Psoas muscle (tissue), 8 donors: ENCODE measurements around the gene TSHZ2. TPM values are rescaled to one million over a fixed set of nuclear protein-coding genes. Genes with fewer than 3 reads are reported as not detected.

ENCODE experiments used
- ATAC-seq, 4 donors: fragments of 200-7000 bp; cut with Tn5 transposase; one replicate each; pipeline ENCODE4 v1.9.1; 2020; ENCODE audit warnings: moderate library complexity in 3 of 4, mild to moderate bottlenecking in 2 of 4
- DNase-seq, 2 donors: peaks; one replicate each; pipeline ENCODE4 v3.0.0-alpha.2; 2020
- H3K27ac ChIP-seq: fragments of 200-600 bp; one replicate; pipeline ENCODE4 v1.8.0; 2022
- H3K27me3 ChIP-seq, 3 donors: fragments of 200-600 bp in 1 of 3; one replicate each; pipeline versions ENCODE4 v1.6.1 to v1.8.0; 2013 to 2022; ENCODE audit warnings: low read length in 2 of 3, mild to moderate bottlenecking in 2 of 3, moderate library complexity in 1 of 3; ENCODE audit not compliant: insufficient read depth in 3 of 3
- H3K36me3 ChIP-seq, 2 donors: fragments of 200-600 bp in 1 of 2; one replicate each; pipeline versions ENCODE4 v1.6.1 to v1.8.0; 2013 to 2022; ENCODE audit warnings: low read depth in 1 of 2, mild to moderate bottlenecking in 1 of 2, moderate library complexity in 1 of 2; ENCODE audit not compliant: insufficient read depth in 1 of 2
- H3K4me1 ChIP-seq: fragments of 200-600 bp; one replicate; pipeline ENCODE4 v1.8.0; 2022
- H3K4me3 ChIP-seq: fragments of 200-600 bp; one replicate; pipeline ENCODE4 v1.8.0; 2022; ENCODE audit warnings: mild to moderate bottlenecking
- H3K9me3 ChIP-seq: fragments of 200-600 bp; one replicate; pipeline ENCODE4 v1.8.0; 2022
- WGBS, 3 donors: extraction: QIAGEN DNeasy Blood & Tissue Kit; methylation state at CpG; one replicate each; pipeline versions ENCODE4 v1.1.6 to v1.1.7; 2013; 5-methylcytosine and 5-hydroxymethylcytosine counted together
- intact Hi-C, 2 donors: fragments of 100-400 bp; cut with DNase I; formaldehyde crosslinking; loops; one replicate each; pipeline versions ENCODE4 v1.11.0 to v1.14.2; 2022
- polyA plus RNA-seq, 3 donors: library from polyadenylated mRNA; stranded (reverse); fragments of 200-250 nt; gene quantifications; one replicate each; pipeline ENCODE4 v1.2.3, GENCODE V29; 2013
- total RNA-seq, 4 donors: library from RNA; stranded (reverse); fragmentation: NEBNext Ultra II Directional in 2 of 4; extraction: Animal tissue kit (Norgen Biotek cat#: 25700) in 2 of 4; gene quantifications; one replicate each; pipeline versions ENCODE4 v1.2.1 to v1.2.4, GENCODE V29; 2021 to 2023
- TF ChIP-seq, protein P1 (sequence below): fragments of 200-600 bp; IDR thresholded peaks from one replicate; pipeline ENCODE4 v1.8.0; 2022; ENCODE audit warnings: antibody characterized with exemption
- donor health status: healthy with polysubstance abuse.
- donor health status: DM: no; HTN: no; CAD: no; lungs with moderate emphysema.
- donor health status: Bipolar disorder and iron deficiency.
- donor health status: healthy.
- donor health status: DM: yes; HTN: yes; CAD: no.
- donor health status: DM: no; HTN: no; CAD: no.
- donor health status: DM: no; HTN: no; CAD: no.
- donor health status: DM: yes; HTN: yes; CAD: no.

TSHZ2 gene
- total and polyA plus RNA-seq, 7 donors = 0.39 to 7.5 (median 1.9) TPM

DNA sequence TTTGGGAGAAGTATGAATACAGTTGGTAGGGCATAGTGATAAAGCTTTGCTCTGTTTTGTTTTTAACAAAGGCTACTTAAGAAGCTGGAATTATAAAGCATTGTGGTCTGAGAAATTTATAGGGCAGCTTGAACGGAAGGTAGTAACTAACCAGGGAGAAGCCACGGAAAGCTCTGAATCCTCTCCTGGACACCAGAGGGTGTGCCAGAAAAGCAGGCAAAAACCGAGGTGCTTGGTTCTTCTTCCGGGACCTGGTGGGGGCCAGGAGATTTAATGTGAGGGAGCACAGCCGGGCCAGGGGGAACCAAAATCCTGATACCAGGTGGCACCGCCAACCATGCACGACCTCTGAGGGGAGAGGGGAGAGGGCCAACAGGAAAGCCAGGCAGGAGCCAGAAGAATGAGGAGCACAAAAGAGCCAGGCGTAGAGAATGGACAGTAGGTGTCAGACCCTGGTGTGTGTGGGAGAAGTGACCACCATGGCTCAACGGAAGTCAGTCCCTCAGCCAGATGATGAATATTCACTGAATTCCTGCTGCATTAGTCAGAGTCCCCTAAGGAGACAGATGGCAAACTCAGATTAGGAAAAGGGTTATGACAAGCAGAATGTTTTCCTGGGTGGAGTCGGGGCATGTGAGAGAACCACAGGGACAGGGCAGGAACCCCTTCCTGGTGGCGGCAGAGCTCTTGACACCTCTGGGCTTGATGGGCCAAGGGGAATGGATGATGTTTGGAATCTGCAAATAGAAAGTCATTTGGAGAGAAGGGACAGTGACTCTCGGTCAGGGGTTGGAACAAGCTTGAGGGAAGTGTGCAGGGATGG is 359.2 kb downstream of the TSHZ2 start:
- no peaks in the 10 kb centered on the region for H3K36me3 ChIP-seq
- peaks cover 0 to 5% (median 0%) of the 10 kb centered on the region in 3 donors for H3K27me3 ChIP-seq
- DNase-seq (peak in 1 of 2 donors; percentile 17), ATAC-seq (peak in 3 of 4 donors; percentile 37 to 58 (median 46))
- TF ChIP-seq, protein P1, sequence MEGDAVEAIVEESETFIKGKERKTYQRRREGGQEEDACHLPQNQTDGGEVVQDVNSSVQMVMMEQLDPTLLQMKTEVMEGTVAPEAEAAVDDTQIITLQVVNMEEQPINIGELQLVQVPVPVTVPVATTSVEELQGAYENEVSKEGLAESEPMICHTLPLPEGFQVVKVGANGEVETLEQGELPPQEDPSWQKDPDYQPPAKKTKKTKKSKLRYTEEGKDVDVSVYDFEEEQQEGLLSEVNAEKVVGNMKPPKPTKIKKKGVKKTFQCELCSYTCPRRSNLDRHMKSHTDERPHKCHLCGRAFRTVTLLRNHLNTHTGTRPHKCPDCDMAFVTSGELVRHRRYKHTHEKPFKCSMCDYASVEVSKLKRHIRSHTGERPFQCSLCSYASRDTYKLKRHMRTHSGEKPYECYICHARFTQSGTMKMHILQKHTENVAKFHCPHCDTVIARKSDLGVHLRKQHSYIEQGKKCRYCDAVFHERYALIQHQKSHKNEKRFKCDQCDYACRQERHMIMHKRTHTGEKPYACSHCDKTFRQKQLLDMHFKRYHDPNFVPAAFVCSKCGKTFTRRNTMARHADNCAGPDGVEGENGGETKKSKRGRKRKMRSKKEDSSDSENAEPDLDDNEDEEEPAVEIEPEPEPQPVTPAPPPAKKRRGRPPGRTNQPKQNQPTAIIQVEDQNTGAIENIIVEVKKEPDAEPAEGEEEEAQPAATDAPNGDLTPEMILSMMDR = no peak
- intact Hi-C loops = no loop called here
- no peak overlapping the region for H3K4me3 ChIP-seq
- no peak overlapping the region for H3K27ac ChIP-seq
- H3K4me1 ChIP-seq = peaks cover 4% of the 10 kb centered on the region
- WGBS, 3 donors = 25 to 38% (median 25%) methylated on average over 12 of the region's 12 CpGs
- no peaks in the 10 kb centered on the region for H3K9me3 ChIP-seq

DNA sequence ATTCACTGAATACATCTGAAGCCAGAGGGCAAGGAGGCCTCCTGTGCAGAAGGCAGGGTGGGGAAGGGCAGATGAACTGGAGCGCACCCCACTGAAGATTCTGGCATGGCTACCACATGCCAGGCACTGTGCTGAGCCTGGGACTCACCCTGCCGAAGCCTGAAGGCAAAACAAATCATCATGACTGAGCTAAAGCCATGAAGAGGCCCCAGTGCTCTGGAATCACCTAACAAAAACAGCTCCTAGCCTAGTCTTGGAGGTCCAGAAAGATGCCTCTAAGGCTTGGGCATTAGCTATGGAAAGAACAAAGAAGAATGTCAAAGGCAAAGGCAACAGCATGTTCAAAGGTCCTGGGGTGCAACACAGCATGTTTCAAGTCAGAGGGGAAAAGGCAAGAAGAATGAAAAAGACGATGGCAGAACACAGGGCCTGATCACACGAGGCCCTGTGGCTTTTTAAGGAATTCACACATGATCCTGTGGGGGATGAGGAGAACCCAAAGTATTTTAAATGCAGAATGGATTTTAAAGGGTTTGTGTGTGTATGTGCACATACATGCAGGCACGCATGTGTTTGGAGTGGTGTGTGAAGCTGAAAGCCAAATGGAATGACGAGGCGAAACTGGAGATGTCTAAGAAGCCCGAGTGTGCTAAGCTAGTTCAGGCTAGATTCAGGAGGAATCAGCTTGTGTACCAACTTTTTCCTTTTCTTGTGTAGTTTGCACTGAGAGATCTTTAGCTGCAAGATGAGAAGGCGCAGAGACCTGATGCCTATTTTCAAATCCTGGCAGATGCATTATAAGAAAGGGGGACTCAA is 360.1 kb downstream of the TSHZ2 start:
- Histone ChIP-seq H3K9me3 (no peaks in the 10 kb centered on the region), H3K27me3 (peaks cover 0 to 5% (median 0%) of the 10 kb centered on the region in 3 donors), H3K27ac (no peak overlapping the region), H3K4me1 (peaks cover 4% of the 10 kb centered on the region), H3K36me3 (no peaks in the 10 kb centered on the region), H3K4me3 (no peak overlapping the region)
- 71 to 85% (median 78%) methylated on average over 9 of the region's 9 CpGs for WGBS, 3 donors
- TF ChIP-seq, protein P1 = no peak
- intact Hi-C loops = no loop called here
- ATAC-seq (no peak), DNase-seq (no peak)

DNA sequence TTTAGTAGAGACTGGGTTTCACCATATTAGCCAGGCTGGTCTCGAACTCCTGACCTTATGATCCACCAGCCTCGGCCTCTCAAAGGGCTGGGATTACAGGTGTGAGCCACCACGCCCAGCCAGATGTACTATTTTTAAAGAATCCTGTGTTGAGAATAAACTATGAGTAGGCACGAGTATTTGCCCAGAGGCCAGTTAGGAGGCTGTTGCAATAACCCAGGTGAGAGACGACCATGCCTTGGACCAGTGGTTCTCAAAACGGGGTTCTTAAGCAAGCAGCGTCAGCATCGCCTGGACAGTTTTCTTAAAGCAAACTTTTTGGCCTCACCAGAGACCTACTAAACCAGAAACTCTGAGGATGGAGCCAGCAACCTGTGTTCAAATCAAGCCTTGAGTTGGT is 362.7 kb downstream of the TSHZ2 start:
- intact Hi-C loops = no loop called here
- ATAC-seq = no peak

DNA sequence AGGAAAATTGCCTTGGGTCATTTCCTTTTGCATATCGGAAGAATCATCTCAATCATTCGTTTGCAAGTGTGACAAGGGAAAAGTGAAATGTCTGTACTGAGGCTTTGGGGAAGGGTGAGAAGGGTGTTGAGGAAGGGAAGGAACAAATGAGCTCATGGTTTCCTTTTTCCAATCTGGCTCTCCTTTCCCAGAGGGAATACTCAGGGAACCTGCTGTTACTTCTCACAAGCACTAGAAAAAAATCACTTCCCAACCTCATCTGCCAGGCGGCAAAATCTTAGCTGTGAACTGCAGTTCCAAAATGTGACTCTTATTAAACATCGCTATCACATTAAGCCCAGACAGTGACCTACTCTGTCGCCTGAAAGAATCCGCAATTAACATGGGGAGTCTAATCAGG is 363.4 kb downstream of the TSHZ2 start:
- Histone ChIP-seq H3K27ac (no peak overlapping the region), H3K4me3 (no peak overlapping the region), H3K36me3 (no peaks in the 10 kb centered on the region), H3K27me3 (peaks cover 0 to 5% (median 0%) of the 10 kb centered on the region in 3 donors), H3K4me1 (peaks cover 4% of the 10 kb centered on the region), H3K9me3 (no peaks in the 10 kb centered on the region)
- TF ChIP-seq, protein P1 = no peak
- ATAC-seq (no peak), DNase-seq (no peak)
- intact Hi-C loops = no loop called here
- WGBS, 3 donors = 60 to 73% (median 65%) methylated on average over 6 of the region's 6 CpGs

More for the DNA sequence above, 362.7 kb downstream of the TSHZ2 start:
- DNase-seq = no peak
- TF ChIP-seq, protein P1 = no peak
- peaks cover 4% of the 10 kb centered on the region for H3K4me1 ChIP-seq
- H3K9me3 ChIP-seq = no peaks in the 10 kb centered on the region
- no peak overlapping the region for H3K27ac ChIP-seq
- peaks cover 0 to 5% (median 0%) of the 10 kb centered on the region in 3 donors for H3K27me3 ChIP-seq
- no peak overlapping the region for H3K4me3 ChIP-seq
- 94 to 98% (median 95%) methylated on average over 8 of the region's 8 CpGs for WGBS, 3 donors
- H3K36me3 ChIP-seq = no peaks in the 10 kb centered on the region
